Measurements from ENCODE around the gene HTR2C. TPM values are rescaled to one million over a fixed set of nuclear protein-coding genes. Genes with fewer than 3 reads are reported as not detected.

HTR2C gene
- total RNA-seq, 1 experiment from 2014 or later: 1.5 TPM

GRCh38 chrX:114582264-114582632 is 1.6 kb upstream of the HTR2C start:
- no peak overlapping the region for H2AFZ ChIP-seq (ENCODE audit: low read length)
- H3K56ac ChIP-seq (ENCODE audit: insufficient read length, low read depth, low read length): no peak overlapping the region
- no peak overlapping the region for H3K9ac ChIP-seq (ENCODE audit: extremely low read depth, insufficient read length, low read length)
- peaks cover 22% of the 10 kb centered on the region for H3K23me2 ChIP-seq (ENCODE audit: insufficient read length, low read depth, low read length, poor library complexity, severe bottlenecking)
- peaks cover 31% of the 10 kb centered on the region for H3K27me3 ChIP-seq (ENCODE audit: insufficient read depth, low read length)
- H3K79me1 ChIP-seq (ENCODE audit: insufficient read depth, low read depth, low read length, poor library complexity, severe bottlenecking): no peaks in the 10 kb centered on the region
- DNase-seq: no peak
- H3K27ac ChIP-seq (ENCODE audit: insufficient read length, low read depth, low read length): no peak overlapping the region
- H2BK12ac ChIP-seq (ENCODE audit: insufficient read length, low read depth, low read length): no peak overlapping the region
- H3K36me3 Mint-ChIP-seq (ENCODE audit: insufficient read depth in 1 of 3, low read depth in 3 of 3): no peaks in the 10 kb centered on the region; a peak in 3 of 7 replicates
- H4K5ac ChIP-seq (ENCODE audit: insufficient read length, low read depth, low read length): no peak overlapping the region
- H3K9me3 ChIP-seq (ENCODE audit: control insufficient read depth, low read depth, low read length): no peaks in the 10 kb centered on the region
- no peak overlapping the region for H3T11ph ChIP-seq (ENCODE audit: low read length)
- no peak overlapping the region for H2BK120ac ChIP-seq (ENCODE audit: low read depth, low read length, poor library complexity, severe bottlenecking)
- H3K4me1 ChIP-seq (ENCODE audit: insufficient read depth, low read length): no peaks in the 10 kb centered on the region
- H3K4me2 ChIP-seq (ENCODE audit: insufficient read depth, insufficient read length, low read length): peak overlapping the region; percentile 72
- H3K23ac ChIP-seq (ENCODE audit: insufficient read length, low read depth, low read length): no peak overlapping the region
- H4K8ac ChIP-seq (replicated peaks; ENCODE audit: insufficient read length, low read depth, low read length): no peak overlapping the region
- no peak overlapping the region for H2BK15ac ChIP-seq (ENCODE audit: low read depth, low read length)
- no peak overlapping the region for H2AK5ac ChIP-seq (ENCODE audit: insufficient read length, low read length)
- peaks cover 56 to 59% of the 10 kb centered on the region in 2 experiments for H3K4me1 Mint-ChIP-seq
- H3K9me3 Mint-ChIP-seq: peaks cover 0 to 6% of the 10 kb centered on the region in 2 experiments; a peak in 1 of 5 replicates
- no peaks in the 10 kb centered on the region for H4K20me1 ChIP-seq (ENCODE audit: control insufficient read depth, insufficient read depth, insufficient read length)
- no peak overlapping the region for H3K18ac ChIP-seq (ENCODE audit: insufficient read length, low read depth, low read length)
- no peak overlapping the region for H2BK5ac ChIP-seq (ENCODE audit: insufficient read length, low read length)
- no peak overlapping the region for H3K14ac ChIP-seq (ENCODE audit: insufficient read depth, low read length)
- H3K4ac ChIP-seq (ENCODE audit: low read depth, low read length): no peak overlapping the region
- H3K4me3 Mint-ChIP-seq: peak overlapping the region; percentile 73 to 82; a peak in 4 of 5 replicates
- H3K27ac Mint-ChIP-seq: no peak overlapping the region; a peak in 1 of 7 replicates
- no peak overlapping the region for H2BK20ac ChIP-seq (ENCODE audit: low read depth, low read length, poor library complexity, severe bottlenecking)
- WGBS (ENCODE audit: extremely low coverage, insufficient read length, low lambda C conversion rate): no CpG with 5 or more reads among the region's 12 CpGs
- TF ChIP-seq CTCF (conservative IDR thresholded peaks at IDR 0.05): no peak
- no peaks in the 10 kb centered on the region for H3K79me2 ChIP-seq (ENCODE audit: insufficient read depth, low read length)
- no peak overlapping the region for H4K91ac ChIP-seq (ENCODE audit: insufficient read length, low read depth, low read length)
- peaks cover 58% of the 10 kb centered on the region for H3K27me3 Mint-ChIP-seq (ENCODE audit: low read depth)

Data from H9 (cell line).